Stimulated activated CD8-positive, alpha-beta memory T cell treated with anti-CD3 and anti-CD28 coated beads, Interleukin-12 subunit alpha, Interleukin-12 subunit beta, amount 100 ng/mL, for 1 hour (primary cell): ENCODE data around the gene ANKRD52.
"Not testable (repeated sequence)": the region's sequence is repeated elsewhere in the genome, so short reads cannot be mapped to it uniquely, and the experiment has no call there.

ENCODE experiments used
- DNase-seq: peaks from one replicate; pipeline ENCODE4 v3.0.0-alpha.2; 2020; ENCODE audit warnings: low read depth

Gene ANKRD52

GRCh38 chr12:56258068-56258819, at the start of gene ANKRD52:
Gene ANKRD52, minus strand, starts transcription at chr12:56258384. Its CDS starts 115 bp downstream, at chr12:56258269.
- DNase-seq, result peak; percentile 55

DNA sequence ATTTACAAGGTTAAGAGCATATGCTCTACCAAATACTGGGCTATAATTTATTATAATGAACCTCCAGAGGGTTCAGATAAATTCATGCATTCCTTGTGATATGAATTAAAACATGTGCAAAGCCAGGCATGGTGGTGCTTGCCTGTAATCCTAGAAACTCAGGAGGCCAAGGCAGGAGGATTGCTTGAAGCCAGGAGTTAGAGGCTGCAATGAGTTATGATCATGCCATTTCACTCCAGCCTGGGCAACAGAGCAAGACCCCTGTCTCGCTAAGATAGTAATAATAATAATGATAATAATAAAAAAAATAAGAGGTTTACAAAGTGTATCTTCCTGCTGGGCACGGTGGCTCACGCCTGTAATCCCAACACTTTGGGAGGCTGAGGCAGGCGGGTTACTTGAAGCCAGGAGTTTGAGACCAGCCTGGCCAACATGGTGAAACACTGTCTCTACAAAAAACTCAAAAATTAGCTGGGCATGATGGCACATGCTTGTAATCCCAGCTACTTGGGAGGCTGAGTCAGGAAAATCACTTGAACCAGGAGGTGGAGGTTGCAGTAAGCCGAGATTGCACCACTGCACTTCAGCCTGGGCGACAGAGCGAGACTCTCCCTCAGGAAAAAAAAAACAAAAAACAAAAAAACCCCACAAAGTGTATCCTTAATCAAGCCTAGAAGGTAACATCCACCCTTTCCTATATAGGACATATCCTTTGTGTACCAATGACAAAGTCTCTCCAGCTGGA, 49.2 kb upstream of the ANKRD52 start:
- DNase-seq, result no peak

DNA sequence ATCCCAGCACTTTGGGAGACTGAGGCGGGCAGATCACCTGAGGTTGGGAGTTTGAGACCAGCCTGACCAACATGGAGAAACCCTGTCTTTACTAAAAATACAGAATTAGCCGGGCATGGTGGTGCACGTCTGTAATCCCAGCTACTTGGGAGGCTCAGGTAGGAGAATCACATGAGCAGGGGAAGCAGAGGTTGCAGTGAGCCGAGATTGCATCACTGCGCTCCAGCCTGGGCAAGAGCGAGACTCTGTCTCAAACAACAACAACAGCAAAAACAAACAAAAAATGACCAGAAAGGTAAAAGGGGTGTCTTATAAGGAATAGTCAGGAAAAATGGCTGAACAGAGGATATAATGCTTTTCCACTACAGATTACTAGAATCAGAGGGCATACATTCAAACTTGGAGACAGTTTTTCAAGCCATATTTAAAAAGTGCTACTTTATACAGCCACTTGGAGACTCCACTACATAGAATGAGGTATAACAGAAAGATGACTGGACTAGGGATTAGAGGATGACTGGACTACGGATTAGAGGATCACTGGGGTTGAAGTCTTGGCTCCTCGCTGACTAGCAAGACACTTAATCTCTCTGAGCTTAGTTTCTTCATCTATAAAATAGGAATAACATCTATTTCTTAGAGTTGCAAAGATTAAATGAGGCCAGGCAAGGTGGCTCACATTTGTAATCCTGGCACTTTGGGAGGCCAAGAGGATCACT, 46.8 kb upstream of the ANKRD52 start:
- DNase-seq, result no peak

- no peak for DNase-seq
These were observed 46.1 kb upstream of the ANKRD52 start for GRCh38 chr12:56304276-56304675.

GRCh38 chr12:56300644-56301464, 42.7 kb upstream of the ANKRD52 start:
- no peak for DNase-seq

DNA sequence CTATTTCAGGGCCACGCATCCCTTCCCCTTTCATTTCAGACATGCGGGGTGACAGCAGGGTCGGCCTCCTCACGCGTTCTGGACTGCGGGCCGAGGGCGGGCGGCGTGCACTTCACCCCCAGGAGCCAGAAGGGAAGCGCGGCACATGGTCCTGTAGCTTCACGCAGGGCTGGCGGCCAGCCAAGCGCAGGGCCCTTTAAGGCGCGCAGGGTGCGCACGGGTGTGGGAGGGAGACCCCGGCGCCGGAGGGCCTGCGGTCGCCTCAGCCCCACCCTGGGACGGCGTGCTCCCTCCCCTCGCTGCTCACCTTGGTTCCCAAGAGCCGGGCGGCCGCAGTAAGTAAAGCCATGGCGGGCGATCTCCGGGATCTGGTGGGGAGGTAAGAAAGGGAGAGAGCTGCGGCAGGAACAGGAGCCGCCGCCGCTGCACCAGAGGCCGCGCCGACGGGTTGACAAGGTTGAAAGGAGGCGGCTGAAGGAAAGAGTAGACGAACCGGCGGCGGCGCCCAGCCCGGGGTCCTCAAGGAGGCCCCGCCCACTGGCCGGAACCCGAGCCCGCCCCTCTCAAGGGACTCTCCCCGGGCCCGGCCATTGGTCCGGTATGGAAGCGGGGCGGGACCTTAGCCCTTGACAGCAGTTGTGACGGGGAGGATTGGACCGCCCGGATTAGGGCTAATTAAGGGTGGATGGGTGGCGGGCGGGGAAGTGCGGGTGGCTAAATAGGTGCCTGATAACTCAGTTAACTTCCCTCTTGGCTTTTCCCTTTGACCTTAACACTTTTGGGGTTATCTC, 41.9 kb upstream of the ANKRD52 start, which contains the start of gene CS:
CS (minus strand) TSS at position 478 of the 791 bp plus-strand sequence; CDS start at position 349, 129 bp downstream.
- DNase-seq, result peak; percentile 98

DNA sequence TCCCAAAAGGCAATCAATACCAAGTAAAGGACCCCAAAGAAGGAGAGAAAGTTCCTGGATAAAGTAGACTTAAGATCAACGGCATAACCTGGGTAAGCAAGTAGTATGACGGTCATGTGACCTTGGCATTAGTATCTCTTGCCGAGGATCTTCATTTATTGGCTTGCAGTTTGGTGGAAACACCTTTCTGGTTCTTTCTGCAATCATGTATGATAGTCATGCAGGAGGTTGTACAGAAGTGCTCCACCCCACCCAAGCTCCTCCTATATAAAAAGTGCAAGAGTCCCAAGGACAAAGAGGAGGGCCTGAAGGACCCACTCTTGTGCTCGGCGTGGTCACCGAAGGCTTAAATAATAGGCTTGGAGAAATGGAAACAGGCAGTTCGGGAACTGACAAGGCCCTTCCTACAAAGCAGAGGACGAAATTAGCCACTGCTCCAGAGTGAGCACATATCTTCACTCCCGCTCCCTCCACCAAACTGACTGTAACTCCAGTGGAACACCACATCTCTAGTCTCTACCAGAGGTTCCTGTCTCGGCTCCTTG, 41.2 kb upstream of the ANKRD52 start:
- DNase-seq, result no peak

- DNase-seq, result no peak
These were observed 40.6 kb upstream of the ANKRD52 start for GRCh38 chr12:56298828-56299227.

DNA sequence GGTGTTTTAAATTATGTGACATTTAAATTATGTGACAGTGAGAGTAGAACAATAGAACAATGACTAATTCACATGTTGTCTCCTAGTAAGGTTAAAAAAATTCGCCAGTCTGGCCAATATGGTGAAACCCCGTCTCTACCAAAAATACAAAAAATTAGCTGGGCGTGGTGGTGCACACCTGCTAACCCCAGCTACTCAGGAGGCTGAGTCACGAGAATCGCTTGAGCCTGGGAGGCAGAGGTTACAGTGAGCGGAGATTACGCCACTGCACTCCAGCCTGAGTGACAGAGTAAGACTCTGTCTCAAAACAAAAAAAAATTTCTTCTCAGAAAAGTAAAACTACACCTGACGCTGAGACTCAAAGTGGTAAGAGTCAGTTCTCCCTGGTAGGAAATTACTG, 39.2 kb upstream of the ANKRD52 start:
- DNase-seq, result no peak

DNA sequence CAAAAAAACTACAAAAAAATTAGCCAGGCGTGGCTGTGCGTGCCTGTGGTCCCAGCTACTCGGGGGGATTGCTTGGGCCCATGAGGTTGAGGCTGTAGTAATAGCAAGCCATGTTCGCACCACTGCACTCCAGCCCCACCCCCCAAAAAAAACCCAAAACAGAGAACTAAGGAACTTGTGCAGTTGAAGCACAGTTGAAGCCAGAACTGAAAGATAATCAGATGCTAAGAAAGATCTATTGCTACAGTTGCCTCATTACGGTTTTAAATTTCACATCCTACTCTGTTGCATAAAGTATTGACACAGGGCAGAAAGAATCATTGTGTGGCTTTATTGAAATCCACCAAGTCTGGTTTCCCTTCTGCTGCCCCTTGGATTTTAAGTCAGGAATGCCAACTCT, 38.1 kb upstream of the ANKRD52 start:
- DNase-seq, result no peak

GRCh38 chr12:56293795-56294194, 35.6 kb upstream of the ANKRD52 start:
- no peak for DNase-seq

DNA sequence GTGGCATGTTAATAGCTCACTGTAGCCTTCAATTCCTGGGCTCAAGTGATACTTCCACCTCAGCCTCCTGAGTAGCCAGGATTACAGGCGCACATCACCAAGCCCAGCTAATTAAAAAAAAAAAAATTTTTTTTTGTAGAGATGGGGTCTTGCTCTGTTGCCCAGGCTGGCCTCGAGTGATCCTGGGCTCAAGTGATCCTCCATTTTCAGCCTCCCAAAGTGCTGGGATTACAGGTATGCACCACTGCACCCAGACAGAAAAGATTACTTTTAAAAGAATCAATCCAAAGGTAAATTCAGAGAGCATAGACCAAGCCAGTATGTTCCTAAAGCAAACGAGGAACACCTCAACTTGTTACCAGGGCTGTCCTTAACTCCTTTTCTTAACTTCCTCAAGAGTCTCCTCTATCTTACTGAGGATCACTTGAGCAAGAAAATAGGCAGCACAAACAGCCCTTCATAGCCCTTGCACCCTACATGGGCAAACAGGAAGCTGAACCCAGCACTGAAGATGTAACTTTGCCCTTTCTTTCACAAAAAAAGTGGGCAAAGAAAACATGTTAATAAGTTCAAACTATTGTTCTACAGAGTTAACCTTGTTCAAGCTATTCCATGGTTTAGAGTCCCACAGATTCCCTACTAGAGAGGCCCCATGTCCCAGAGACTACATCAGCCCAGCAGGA, 30.7 kb upstream of the ANKRD52 start:
- DNase-seq, result no peak

GRCh38 chr12:56286044-56286830, 28.1 kb upstream of the ANKRD52 start:
- no peak for DNase-seq

DNA sequence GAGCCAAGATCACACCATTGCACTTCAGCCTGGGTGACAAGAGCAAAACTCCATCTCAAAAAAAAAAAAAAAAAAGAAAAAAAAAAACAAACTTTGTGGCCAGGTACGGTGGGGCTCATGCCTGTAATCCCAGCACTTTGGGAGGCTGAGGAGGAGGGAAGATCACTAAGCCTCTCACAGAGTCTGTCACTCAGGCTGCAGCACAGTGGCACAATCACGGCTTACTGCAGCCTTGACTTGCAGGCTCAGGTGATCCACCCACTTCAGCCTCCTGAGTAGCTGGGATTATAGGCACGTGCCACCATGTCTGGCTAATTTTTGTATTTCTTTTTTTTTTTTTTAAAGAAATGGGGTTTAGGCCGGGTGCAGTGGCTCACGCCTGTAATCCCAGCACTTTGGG, 26.1 kb upstream of the ANKRD52 start:
- DNase-seq, result not testable (repeated sequence)

DNA sequence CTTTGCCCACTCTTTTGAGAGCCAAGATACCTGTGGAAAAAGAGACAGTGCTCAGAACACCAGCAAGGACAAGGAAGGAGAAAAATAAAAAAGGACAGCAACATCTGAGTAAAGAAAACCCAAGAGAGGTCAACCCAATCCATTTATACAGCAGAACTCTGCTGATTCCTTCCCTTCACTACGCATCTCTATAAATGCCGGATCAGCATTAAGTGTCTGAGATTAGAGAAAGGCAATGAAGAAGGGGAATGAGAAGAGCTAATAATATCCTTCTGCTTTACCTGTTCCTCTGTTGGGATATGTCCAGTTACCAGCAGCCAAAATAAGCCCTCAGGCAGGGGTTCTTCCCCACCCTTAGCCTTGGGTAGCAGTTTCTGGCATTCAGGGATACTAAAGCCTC, 24.4 kb upstream of the ANKRD52 start:
- no peak for DNase-seq

GRCh38 chr12:56282030-56282429, 23.8 kb upstream of the ANKRD52 start:
- no peak for DNase-seq

- DNase-seq, result no peak
These were observed 22.7 kb upstream of the ANKRD52 start for GRCh38 chr12:56280849-56281248.

DNA sequence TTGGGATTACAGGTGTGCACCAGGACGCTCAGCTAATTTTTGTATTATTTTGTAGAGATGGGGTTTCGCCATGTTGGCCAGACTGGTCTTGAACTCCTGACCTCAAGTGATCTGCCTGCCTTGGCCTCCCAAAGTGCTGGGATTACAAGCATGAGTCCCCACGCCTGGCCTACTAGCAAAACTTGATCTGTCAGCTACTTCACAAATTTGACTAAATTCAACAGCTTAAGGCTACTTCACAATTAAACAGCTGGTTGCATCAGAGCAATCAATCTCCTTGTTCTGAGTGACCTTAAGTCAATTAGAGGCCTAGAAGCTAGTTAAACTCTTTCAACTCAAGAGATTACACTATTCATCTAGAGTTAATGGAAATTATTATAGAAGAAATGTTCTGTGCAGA, 20.7 kb upstream of the ANKRD52 start:
- no peak for DNase-seq

DNA sequence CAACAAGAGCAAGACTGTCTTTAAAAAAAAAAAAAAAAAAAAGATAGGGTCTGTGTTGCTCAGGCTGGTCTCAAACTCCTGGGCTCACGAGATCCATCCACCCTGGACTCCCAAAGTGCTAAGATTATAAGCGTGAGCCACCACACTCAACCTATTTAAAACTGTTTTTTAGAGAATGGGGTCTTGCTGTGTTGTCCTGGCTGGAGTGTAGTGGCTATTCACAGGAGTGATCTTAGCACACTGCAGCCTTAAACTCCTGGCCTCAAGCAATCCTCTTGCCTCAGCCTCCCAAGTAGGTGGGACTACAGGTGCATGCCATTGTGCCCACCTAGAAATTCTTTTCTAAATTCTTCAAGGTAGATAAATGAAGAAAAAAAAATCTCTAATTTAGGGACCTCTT, 16.1 kb upstream of the ANKRD52 start:
- DNase-seq, result no peak
